A549 (cell line): ENCODE data around the gene OSTM1.

Experiments used
- FOSL2 ChIP-seq, 2 experiments: fragments of 450-650 bp in 1 of 2; fragments of >200 bp in 1 of 2; sonication (Bioruptor Twin) in 1 of 2; formaldehyde crosslinking; IDR thresholded peaks; 2 replicates each; pipeline versions ENCODE4 v1.5.0 to v1.6.1; 2016 to 2020; ENCODE audit warnings: mild to moderate bottlenecking in 1 of 2, moderate library complexity in 1 of 2
- JUNB ChIP-seq: fragments of >200 bp; sonication (Bioruptor Twin); formaldehyde crosslinking; IDR thresholded peaks from 2 replicates; pipeline ENCODE4 v1.6.1; 2016
- MAFK ChIP-seq: fragments of 450-650 bp; IDR thresholded peaks from 2 replicates; pipeline ENCODE4 v1.6.1; 2014; ENCODE audit not compliant: partially characterized antibody
- POLR2A ChIP-seq: IDR thresholded peaks from 2 replicates; pipeline ENCODE4 v1.6.1; 2012; ENCODE audit warnings: mild to moderate bottlenecking, low read length
- RAD21 ChIP-seq, 2 experiments: fragments of >200 bp in 1 of 2; sonication (Bioruptor Twin) in 1 of 2; formaldehyde crosslinking in 1 of 2; IDR thresholded peaks in 1 of 2; conservative IDR thresholded peaks in 1 of 2; 2 replicates in 1 of 2; 3 replicates in 1 of 2; pipeline ENCODE4 v1.6.1; 2012 to 2018; ENCODE audit warnings: inconsistent platforms in 1 of 2
- SMC3 ChIP-seq: fragments of >200 bp; sonication (Bioruptor Twin); formaldehyde crosslinking; IDR thresholded peaks from 3 replicates; pipeline ENCODE4 v1.6.1; 2018; ENCODE audit warnings: inconsistent platforms
- TF ChIP-seq, protein P1 (sequence below): fragments of >200 bp; sonication (Bioruptor Twin); formaldehyde crosslinking; IDR thresholded peaks from 3 replicates; pipeline ENCODE4 v1.5.1; 2016
- TF ChIP-seq, protein P2 (sequence below): fragments of 200-600 bp; sonication (generic); IDR thresholded peaks from 2 replicates; pipeline ENCODE4 v1.6.1; 2016; ENCODE audit warnings: antibody characterized with exemption, mild to moderate bottlenecking, moderate library complexity

DNA sequence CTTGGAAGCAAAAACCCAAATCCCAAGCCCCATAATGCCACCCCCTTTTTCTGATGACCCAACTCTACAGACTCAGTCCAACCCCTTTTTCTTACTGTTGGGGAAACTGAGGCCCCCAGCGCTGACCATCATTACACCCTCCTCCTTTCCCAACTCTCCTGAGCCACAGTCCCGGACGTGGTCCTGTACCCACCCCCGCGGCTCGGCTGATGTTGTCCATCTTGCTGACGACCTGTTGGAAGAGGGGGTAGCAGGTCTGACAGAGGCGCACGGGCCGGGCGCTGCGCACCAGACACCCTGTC, 533 bp downstream of the OSTM1 start:
- TF ChIP-seq FOSL2 (IDR thresholded peaks at IDR 0.05) = no peak
- no peak for TF ChIP-seq FOSL2 (CRISPR knock-in tag; IDR thresholded peaks at IDR 0.05)
- TF ChIP-seq, protein P1, sequence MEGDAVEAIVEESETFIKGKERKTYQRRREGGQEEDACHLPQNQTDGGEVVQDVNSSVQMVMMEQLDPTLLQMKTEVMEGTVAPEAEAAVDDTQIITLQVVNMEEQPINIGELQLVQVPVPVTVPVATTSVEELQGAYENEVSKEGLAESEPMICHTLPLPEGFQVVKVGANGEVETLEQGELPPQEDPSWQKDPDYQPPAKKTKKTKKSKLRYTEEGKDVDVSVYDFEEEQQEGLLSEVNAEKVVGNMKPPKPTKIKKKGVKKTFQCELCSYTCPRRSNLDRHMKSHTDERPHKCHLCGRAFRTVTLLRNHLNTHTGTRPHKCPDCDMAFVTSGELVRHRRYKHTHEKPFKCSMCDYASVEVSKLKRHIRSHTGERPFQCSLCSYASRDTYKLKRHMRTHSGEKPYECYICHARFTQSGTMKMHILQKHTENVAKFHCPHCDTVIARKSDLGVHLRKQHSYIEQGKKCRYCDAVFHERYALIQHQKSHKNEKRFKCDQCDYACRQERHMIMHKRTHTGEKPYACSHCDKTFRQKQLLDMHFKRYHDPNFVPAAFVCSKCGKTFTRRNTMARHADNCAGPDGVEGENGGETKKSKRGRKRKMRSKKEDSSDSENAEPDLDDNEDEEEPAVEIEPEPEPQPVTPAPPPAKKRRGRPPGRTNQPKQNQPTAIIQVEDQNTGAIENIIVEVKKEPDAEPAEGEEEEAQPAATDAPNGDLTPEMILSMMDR = no peak
- TF ChIP-seq, protein P2, sequence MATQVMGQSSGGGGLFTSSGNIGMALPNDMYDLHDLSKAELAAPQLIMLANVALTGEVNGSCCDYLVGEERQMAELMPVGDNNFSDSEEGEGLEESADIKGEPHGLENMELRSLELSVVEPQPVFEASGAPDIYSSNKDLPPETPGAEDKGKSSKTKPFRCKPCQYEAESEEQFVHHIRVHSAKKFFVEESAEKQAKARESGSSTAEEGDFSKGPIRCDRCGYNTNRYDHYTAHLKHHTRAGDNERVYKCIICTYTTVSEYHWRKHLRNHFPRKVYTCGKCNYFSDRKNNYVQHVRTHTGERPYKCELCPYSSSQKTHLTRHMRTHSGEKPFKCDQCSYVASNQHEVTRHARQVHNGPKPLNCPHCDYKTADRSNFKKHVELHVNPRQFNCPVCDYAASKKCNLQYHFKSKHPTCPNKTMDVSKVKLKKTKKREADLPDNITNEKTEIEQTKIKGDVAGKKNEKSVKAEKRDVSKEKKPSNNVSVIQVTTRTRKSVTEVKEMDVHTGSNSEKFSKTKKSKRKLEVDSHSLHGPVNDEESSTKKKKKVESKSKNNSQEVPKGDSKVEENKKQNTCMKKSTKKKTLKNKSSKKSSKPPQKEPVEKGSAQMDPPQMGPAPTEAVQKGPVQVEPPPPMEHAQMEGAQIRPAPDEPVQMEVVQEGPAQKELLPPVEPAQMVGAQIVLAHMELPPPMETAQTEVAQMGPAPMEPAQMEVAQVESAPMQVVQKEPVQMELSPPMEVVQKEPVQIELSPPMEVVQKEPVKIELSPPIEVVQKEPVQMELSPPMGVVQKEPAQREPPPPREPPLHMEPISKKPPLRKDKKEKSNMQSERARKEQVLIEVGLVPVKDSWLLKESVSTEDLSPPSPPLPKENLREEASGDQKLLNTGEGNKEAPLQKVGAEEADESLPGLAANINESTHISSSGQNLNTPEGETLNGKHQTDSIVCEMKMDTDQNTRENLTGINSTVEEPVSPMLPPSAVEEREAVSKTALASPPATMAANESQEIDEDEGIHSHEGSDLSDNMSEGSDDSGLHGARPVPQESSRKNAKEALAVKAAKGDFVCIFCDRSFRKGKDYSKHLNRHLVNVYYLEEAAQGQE = no peak
- TF ChIP-seq MAFK = no peak
- no peak for TF ChIP-seq RAD21 (conservative IDR thresholded peaks at IDR 0.05 in 1 of 2, IDR thresholded peaks at IDR 0.05 in 1 of 2)
- no peak for TF ChIP-seq SMC3
- TF ChIP-seq JUNB = no peak
- no peak for TF ChIP-seq POLR2A
